ENCODE data around the gene RHBDF1. TPM values are rescaled to one million over a fixed set of nuclear protein-coding genes. Genes with fewer than 3 reads are reported as not detected.
A peak's percentile ranks its signal among the peaks of the same experiment; 100 is the strongest.

The RHBDF1 gene
- total and polyA plus RNA-seq, 2 experiments from 2014 or later: 41.5 to 73.6 TPM

- 95% methylated on average over 15 of the region's 15 CpGs for WGBS (ENCODE audit: low lambda C conversion rate, missing lambda C conversion rate)
- no peaks in the 10 kb centered on the region for H3K4me1 ChIP-seq (ENCODE audit: insufficient read depth)
- no peak for DNase-seq (ENCODE audit: low spot score)
Observed at GRCh38 chr16:92431-93339, 20.3 kb upstream of the RHBDF1 start.

DNA sequence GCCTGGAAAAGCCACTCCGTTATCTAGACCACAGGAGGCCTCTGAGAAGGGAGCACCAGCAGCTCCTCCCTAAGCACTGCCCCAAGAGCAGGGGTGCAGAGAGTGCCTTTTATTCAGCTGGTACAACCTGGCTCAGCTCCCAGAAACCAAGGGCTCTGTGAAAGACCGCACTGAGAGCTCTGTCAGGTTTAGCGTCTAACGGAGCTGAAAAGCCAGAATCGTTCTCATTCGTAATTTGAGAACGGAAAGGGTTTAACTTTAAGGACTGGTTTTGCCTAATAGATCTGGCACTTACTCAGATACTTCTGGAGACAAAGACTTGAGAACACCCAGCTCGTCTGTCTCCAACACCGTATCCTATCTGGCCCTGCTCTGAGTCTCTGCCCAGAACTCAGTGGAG lies 19.1 kb upstream of the RHBDF1 start:
- 47% methylated on average over 9 of the region's 9 CpGs for WGBS (ENCODE audit: low lambda C conversion rate, missing lambda C conversion rate)
- no peak overlapping the region for H2AFZ ChIP-seq
- H3K4me2 ChIP-seq: no peak overlapping the region
- no peaks in the 10 kb centered on the region for H3K36me3 ChIP-seq (replicated peaks; ENCODE audit: insufficient read depth, low read depth)
- H3K27me3 ChIP-seq: no peaks in the 10 kb centered on the region
- H3K9me2 ChIP-seq (replicated peaks; ENCODE audit: insufficient read depth): no peaks in the 10 kb centered on the region
- H3K9me3 ChIP-seq (ENCODE audit: low read depth): no peaks in the 10 kb centered on the region
- H3K27ac ChIP-seq: peak overlapping the region; percentile 23
- TF ChIP-seq, protein P1, sequence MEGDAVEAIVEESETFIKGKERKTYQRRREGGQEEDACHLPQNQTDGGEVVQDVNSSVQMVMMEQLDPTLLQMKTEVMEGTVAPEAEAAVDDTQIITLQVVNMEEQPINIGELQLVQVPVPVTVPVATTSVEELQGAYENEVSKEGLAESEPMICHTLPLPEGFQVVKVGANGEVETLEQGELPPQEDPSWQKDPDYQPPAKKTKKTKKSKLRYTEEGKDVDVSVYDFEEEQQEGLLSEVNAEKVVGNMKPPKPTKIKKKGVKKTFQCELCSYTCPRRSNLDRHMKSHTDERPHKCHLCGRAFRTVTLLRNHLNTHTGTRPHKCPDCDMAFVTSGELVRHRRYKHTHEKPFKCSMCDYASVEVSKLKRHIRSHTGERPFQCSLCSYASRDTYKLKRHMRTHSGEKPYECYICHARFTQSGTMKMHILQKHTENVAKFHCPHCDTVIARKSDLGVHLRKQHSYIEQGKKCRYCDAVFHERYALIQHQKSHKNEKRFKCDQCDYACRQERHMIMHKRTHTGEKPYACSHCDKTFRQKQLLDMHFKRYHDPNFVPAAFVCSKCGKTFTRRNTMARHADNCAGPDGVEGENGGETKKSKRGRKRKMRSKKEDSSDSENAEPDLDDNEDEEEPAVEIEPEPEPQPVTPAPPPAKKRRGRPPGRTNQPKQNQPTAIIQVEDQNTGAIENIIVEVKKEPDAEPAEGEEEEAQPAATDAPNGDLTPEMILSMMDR (IDR thresholded peaks at IDR 0.05; ENCODE audit: poor library complexity): no peak
- TF ChIP-seq EZH2 (IDR thresholded peaks at IDR 0.05; ENCODE audit: borderline replicate concordance): no peak
- no peak for TF ChIP-seq EZH2phosphoT487 (IDR thresholded peaks at IDR 0.05; ENCODE audit: low read depth, severe bottlenecking, unreplicated experiment)
- H3K4me1 ChIP-seq (ENCODE audit: insufficient read depth): no peaks in the 10 kb centered on the region
- no peaks in the 10 kb centered on the region for H3K79me2 ChIP-seq
- H4K20me1 ChIP-seq (ENCODE audit: insufficient read depth, poor library complexity, severe bottlenecking): no peaks in the 10 kb centered on the region
- no peak overlapping the region for H3K4me3 ChIP-seq
- DNase-seq (ENCODE audit: low spot score): peak; percentile 63

More at GRCh38 chr16:92431-93339, 20.3 kb upstream of the RHBDF1 start:
- Histone ChIP-seq H3K27ac (no peak overlapping the region), H3K79me2 (no peaks in the 10 kb centered on the region), H2AFZ (no peak overlapping the region), H3K4me3 (no peak overlapping the region), H3K4me2 (no peak overlapping the region), H3K9me2 (replicated peaks; ENCODE audit: insufficient read depth) (no peaks in the 10 kb centered on the region), H3K36me3 (replicated peaks; ENCODE audit: insufficient read depth, low read depth) (no peaks in the 10 kb centered on the region), H4K20me1 (ENCODE audit: insufficient read depth, poor library complexity, severe bottlenecking) (no peaks in the 10 kb centered on the region), H3K27me3 (no peaks in the 10 kb centered on the region), H3K9me3 (ENCODE audit: low read depth) (no peaks in the 10 kb centered on the region)
- no peak for TF ChIP-seq EZH2phosphoT487 (IDR thresholded peaks at IDR 0.05; ENCODE audit: low read depth, severe bottlenecking, unreplicated experiment)
- TF ChIP-seq, protein P1 (IDR thresholded peaks at IDR 0.05; ENCODE audit: poor library complexity): no peak
- TF ChIP-seq EZH2 (IDR thresholded peaks at IDR 0.05; ENCODE audit: borderline replicate concordance): no peak

- WGBS (ENCODE audit: low lambda C conversion rate, missing lambda C conversion rate): 98% methylated on average over 26 of the region's 30 CpGs
- no peaks in the 10 kb centered on the region for H3K27me3 ChIP-seq
Observed at GRCh38 chr16:89391-90302, 17.2 kb upstream of the RHBDF1 start.

More at GRCh38 chr16:89391-90302, 17.2 kb upstream of the RHBDF1 start:
- no peaks in the 10 kb centered on the region for H4K20me1 ChIP-seq (ENCODE audit: insufficient read depth, poor library complexity, severe bottlenecking)
- no peak overlapping the region for H3K27ac ChIP-seq
- H3K9me2 ChIP-seq (replicated peaks; ENCODE audit: insufficient read depth): no peaks in the 10 kb centered on the region
- H3K4me1 ChIP-seq (ENCODE audit: insufficient read depth): no peaks in the 10 kb centered on the region
- no peaks in the 10 kb centered on the region for H3K9me3 ChIP-seq (ENCODE audit: low read depth)
- no peak overlapping the region for H3K4me2 ChIP-seq
- H3K79me2 ChIP-seq: no peaks in the 10 kb centered on the region
- TF ChIP-seq, protein P1 (IDR thresholded peaks at IDR 0.05; ENCODE audit: poor library complexity): no peak
- TF ChIP-seq EZH2phosphoT487 (IDR thresholded peaks at IDR 0.05; ENCODE audit: low read depth, severe bottlenecking, unreplicated experiment) (no peak), EZH2 (IDR thresholded peaks at IDR 0.05; ENCODE audit: borderline replicate concordance) (no peak)
- no peaks in the 10 kb centered on the region for H3K36me3 ChIP-seq (replicated peaks; ENCODE audit: insufficient read depth, low read depth)
- DNase-seq (ENCODE audit: low spot score): no peak
- no peak overlapping the region for H2AFZ ChIP-seq
- no peak overlapping the region for H3K4me3 ChIP-seq

Measured in hepatocyte (in vitro differentiated cells).